PC-9 (cell line): Measurements from ENCODE around the gene DPP7. TPM values are rescaled to one million over a fixed set of nuclear protein-coding genes. Genes with fewer than 3 reads are reported as not detected.

ENCODE experiments used
- Bru-seq: library from RNA; stranded (reverse); fragments of 400-500 nt; gene quantifications from one replicate; lab custom pipeline; 2021; lab: Mats Ljungman, UMichigan
- BruChase-seq, 2 experiments: library from RNA; stranded (reverse); fragments of 400-500 nt; gene quantifications; one replicate each; lab custom pipeline; 2021; lab: Mats Ljungman, UMichigan
- BruUV-seq: library from RNA; stranded (reverse); fragments of 400-500 nt; replicated peaks from 2 replicates; lab custom pipeline; 2021; lab: Mats Ljungman, UMichigan
- CTCF ChIA-PET: fragments of 300-600 bp; sonication (Branson Sonifier 250); formaldehyde crosslinking; loops from one replicate; lab custom pipeline; 2022; ENCODE audit warnings: antibody characterized with exemption; lab: Charles Lee
- POLR2A ChIA-PET: fragments of 300-600 bp; sonication (Branson Sonifier 250); formaldehyde crosslinking; loops from one replicate; lab custom pipeline; 2022; ENCODE audit warnings: antibody characterized with exemption; ENCODE audit not compliant: unreplicated experiment; lab: Charles Lee
- DNase-seq, 2 experiments: peaks; one replicate each; pipeline versions ENCODE4 v3.0.0 to v3.0.0-alpha.2; 2015 to 2022; ENCODE audit warnings: mixed read lengths in 1 of 2
- H2AFZ ChIP-seq: fragments of 200-600 bp; sonication (generic); 2 replicates; pipeline ENCODE4 v1.8.1; 2017; ENCODE audit warnings: antibody characterized with exemption
- H3F3A ChIP-seq: fragments of 200-600 bp; sonication (generic); 2 replicates; pipeline ENCODE4 v1.8.1; 2017; ENCODE audit warnings: antibody characterized with exemption, mild to moderate bottlenecking, low read depth; ENCODE audit not compliant: insufficient read depth
- H3K27ac ChIP-seq: fragments of 200-600 bp; sonication (generic); 2 replicates; pipeline ENCODE4 v1.6.1; 2016; ENCODE audit warnings: mixed run types
- H3K27me3 ChIP-seq: fragments of 200-600 bp; sonication (generic); 2 replicates; pipeline ENCODE4 v1.6.1; 2016; ENCODE audit warnings: low read depth, mixed run types; ENCODE audit not compliant: insufficient read depth
- H3K36me3 ChIP-seq: fragments of 200-600 bp; sonication (generic); 2 replicates; pipeline ENCODE4 v1.6.1; 2016; ENCODE audit warnings: low read depth, mixed run types
- H3K4me1 ChIP-seq: fragments of 200-600 bp; sonication (generic); replicated peaks from 2 replicates; pipeline ENCODE4 v1.6.1; 2016; ENCODE audit warnings: mixed run types; ENCODE audit not compliant: insufficient read depth
- H3K4me2 ChIP-seq: fragments of 200-600 bp; sonication (generic); 2 replicates; pipeline ENCODE4 v1.6.1; 2017; ENCODE audit warnings: mixed run types
- H3K4me3 ChIP-seq: fragments of 200-600 bp; sonication (generic); 2 replicates; pipeline ENCODE4 v1.6.1; 2016; ENCODE audit warnings: mixed run types
- H3K79me2 ChIP-seq: fragments of 200-600 bp; sonication (generic); 2 replicates; pipeline ENCODE4 v1.6.1; 2017; ENCODE audit warnings: low read depth, mixed run types
- H3K9me2 ChIP-seq: fragments of 200-600 bp; sonication (generic); 2 replicates; pipeline ENCODE4 v1.8.1; 2017; ENCODE audit warnings: mild to moderate bottlenecking; ENCODE audit not compliant: insufficient read depth
- H3K9me3 ChIP-seq: fragments of 200-600 bp; sonication (generic); 2 replicates; pipeline ENCODE4 v1.8.1; 2016; ENCODE audit warnings: low read depth; ENCODE audit not compliant: insufficient read depth
- H4K20me1 ChIP-seq: fragments of 200-600 bp; sonication (generic); 2 replicates; pipeline ENCODE4 v1.8.1; 2017; ENCODE audit not compliant: insufficient read depth
- CTCF ChIP-seq: fragments of 200-600 bp; sonication (generic); conservative IDR thresholded peaks from 2 replicates; pipeline ENCODE4 v1.6.1; 2017; ENCODE audit warnings: mixed run types, antibody characterized with exemption, mild to moderate bottlenecking, moderate library complexity
- EZH2 ChIP-seq: fragments of 200-600 bp; sonication (generic); IDR thresholded peaks from 2 replicates; pipeline ENCODE4 v1.8.0; 2017; ENCODE audit warnings: antibody characterized with exemption, low read depth
- intact Hi-C: fragments of 100-400 bp; cut with micrococcal nuclease; formaldehyde crosslinking; loops from one replicate; pipeline ENCODE4 v1.10.0; 2022; ENCODE audit not compliant: unreplicated experiment
- long read RNA-seq: library from polyadenylated mRNA; stranded (forward); transcript quantifications from one replicate; pipeline ENCODE4 v2.0.0, GENCODE V29; 2022
- total RNA-seq: library from RNA; stranded (reverse); gene quantifications from 2 replicates; pipeline ENCODE4 v1.2.3, GENCODE V29; 2021

DPP7 gene
- total RNA-seq (104 and 126 TPM in 2 replicates), Bru-seq, nascent RNA (percentile 44 among the genes with signal in this experiment), BruChase-seq, experiment 1, labeled RNA remaining after a 2-hour chase (percentile 55 among the genes with signal in this experiment), BruChase-seq, experiment 2, labeled RNA remaining after a 6-hour chase (percentile 68 among the genes with signal in this experiment)
- long read RNA-seq, transcript DPP7-201 (13 exons, 1,590 nt): major isoform, 66 of 158 reads
- long read RNA-seq, partial matches to known transcripts: 28 of 158 reads
- long read RNA-seq, other reads (novel, unspliced or antisense): 63 of 158 reads

- intact Hi-C loops: loop anchor here (5.0 kb wide), 1 partner anchor 68 kb away; the partner anchor contains the start of gene NPDC1
- Histone ChIP-seq H3K4me1 (peaks cover 6% of the 10 kb centered on the region), H3K4me3 (peak within 1 kb of the TSS; percentile 72), H2AFZ (peak within 1 kb of the TSS; percentile 92), H3K9me3 (no peaks in the 10 kb centered on the region), H3K27ac (no peak within 1 kb of the TSS), H3K27me3 (no peaks in the 10 kb centered on the region), H3K79me2 (no peaks in the 10 kb centered on the region), H3K36me3 (no peaks in the 10 kb centered on the region), H3K9me2 (no peaks in the 10 kb centered on the region), H4K20me1 (no peaks in the 10 kb centered on the region), H3K4me2 (peak within 1 kb of the TSS; percentile 95), H3F3A (peaks cover 3% of the 10 kb centered on the region; the same call in 1 of the 2 replicates)
- DNase-seq: peak in 1 of 2 experiments; percentile 74
- BruUV-seq: no TSS peak
- ChIA-PET CTCF (interaction anchor here (0.5 to 1.4 kb wide), 3 partner anchors 47 to 122 kb away, joined by 3 to 5 read pairs (median 4); partner anchors contain the start of gene RNF224), POLR2A (interaction anchor here (0.6 kb wide), 1 partner anchor 140 kb away, joined by 4 read pairs; no protein-coding TSS in a partner anchor)
- TF ChIP-seq CTCF: no peak
- TF ChIP-seq EZH2: no peak
Measured at GRCh38 chr9:137114613-137115393, at the start of gene DPP7. Gene DPP7, minus strand, starts transcription at chr9:137114733. Its CDS starts 20 bp downstream, at chr9:137114713.

GRCh38 chr9:137163805-137164204 lies 49.3 kb upstream of the DPP7 start:
- TF ChIP-seq EZH2: no peak
- Histone ChIP-seq H3K9me3 (no peaks in the 10 kb centered on the region), H3K4me1 (no peaks in the 10 kb centered on the region), H3K27ac (no peak overlapping the region), H3K27me3 (no peaks in the 10 kb centered on the region), H3K4me3 (no peak overlapping the region), H4K20me1 (no peaks in the 10 kb centered on the region), H2AFZ (no peak overlapping the region), H3K4me2 (no peak overlapping the region), H3K79me2 (no peaks in the 10 kb centered on the region), H3F3A (0 out of 2 replicates have a peak, but pooled peaks cover 5% of the 10 kb centered on the region), H3K9me2 (no peaks in the 10 kb centered on the region), H3K36me3 (no peaks in the 10 kb centered on the region)
- DNase-seq: no peak
- ChIA-PET CTCF (no interaction called here), POLR2A (no interaction called here)
- intact Hi-C loops: no loop called here
- BruUV-seq: no TSS peak

- no peaks in the 10 kb centered on the region for H3K4me1 ChIP-seq
- no peaks in the 10 kb centered on the region for H3K9me3 ChIP-seq
- 0 out of 2 replicates have a peak, but pooled peaks cover 5% of the 10 kb centered on the region for H3F3A ChIP-seq
- BruUV-seq: no TSS peak
- H2AFZ ChIP-seq: no peak overlapping the region
- H3K36me3 ChIP-seq: no peaks in the 10 kb centered on the region
- POLR2A ChIA-PET: interaction anchor here (0.6 kb wide), 1 partner anchor 26 kb away, joined by 4 read pairs; the partner anchor contains the start of gene SSNA1
- TF ChIP-seq EZH2 (no peak), CTCF (no peak)
- H3K4me2 ChIP-seq: no peak overlapping the region
- DNase-seq: no peak
- no peak overlapping the region for H3K27ac ChIP-seq
- H3K27me3 ChIP-seq: no peaks in the 10 kb centered on the region
- H4K20me1 ChIP-seq: no peaks in the 10 kb centered on the region
- H3K9me2 ChIP-seq: no peaks in the 10 kb centered on the region
- CTCF ChIA-PET: interaction anchor here (0.5 to 1.0 kb wide), 2 partner anchors 26 to 29 kb away, joined by 3 to 4 read pairs; no protein-coding TSS in a partner anchor
- no peak overlapping the region for H3K4me3 ChIP-seq
- intact Hi-C loops: no loop called here
- no peaks in the 10 kb centered on the region for H3K79me2 ChIP-seq
Measured at GRCh38 chr9:137163365-137163715, 48.8 kb upstream of the DPP7 start.
